Peyer's patch (tissue), 4 donors: ENCODE data around the gene ABTB1.

ENCODE experiments used
- CTCF ChIP-seq, 6 experiments: fragments of 450-650 bp in 4 of 6; fragments of 200-600 bp in 2 of 6; sonication (generic) in 1 of 6; IDR thresholded peaks; one replicate each; pipeline ENCODE4 v1.5.1; 2017 to 2019; ENCODE audit warnings: antibody characterized with exemption in 6 of 6, mild to moderate bottlenecking in 3 of 6, moderate library complexity in 1 of 6
- POLR2A ChIP-seq, 2 donors: fragments of 450-650 bp; IDR thresholded peaks; one replicate each; pipeline ENCODE4 v1.5.1; 2017; ENCODE audit warnings: antibody characterized with exemption in 2 of 2, mild to moderate bottlenecking in 2 of 2, moderate library complexity in 2 of 2

DNA sequence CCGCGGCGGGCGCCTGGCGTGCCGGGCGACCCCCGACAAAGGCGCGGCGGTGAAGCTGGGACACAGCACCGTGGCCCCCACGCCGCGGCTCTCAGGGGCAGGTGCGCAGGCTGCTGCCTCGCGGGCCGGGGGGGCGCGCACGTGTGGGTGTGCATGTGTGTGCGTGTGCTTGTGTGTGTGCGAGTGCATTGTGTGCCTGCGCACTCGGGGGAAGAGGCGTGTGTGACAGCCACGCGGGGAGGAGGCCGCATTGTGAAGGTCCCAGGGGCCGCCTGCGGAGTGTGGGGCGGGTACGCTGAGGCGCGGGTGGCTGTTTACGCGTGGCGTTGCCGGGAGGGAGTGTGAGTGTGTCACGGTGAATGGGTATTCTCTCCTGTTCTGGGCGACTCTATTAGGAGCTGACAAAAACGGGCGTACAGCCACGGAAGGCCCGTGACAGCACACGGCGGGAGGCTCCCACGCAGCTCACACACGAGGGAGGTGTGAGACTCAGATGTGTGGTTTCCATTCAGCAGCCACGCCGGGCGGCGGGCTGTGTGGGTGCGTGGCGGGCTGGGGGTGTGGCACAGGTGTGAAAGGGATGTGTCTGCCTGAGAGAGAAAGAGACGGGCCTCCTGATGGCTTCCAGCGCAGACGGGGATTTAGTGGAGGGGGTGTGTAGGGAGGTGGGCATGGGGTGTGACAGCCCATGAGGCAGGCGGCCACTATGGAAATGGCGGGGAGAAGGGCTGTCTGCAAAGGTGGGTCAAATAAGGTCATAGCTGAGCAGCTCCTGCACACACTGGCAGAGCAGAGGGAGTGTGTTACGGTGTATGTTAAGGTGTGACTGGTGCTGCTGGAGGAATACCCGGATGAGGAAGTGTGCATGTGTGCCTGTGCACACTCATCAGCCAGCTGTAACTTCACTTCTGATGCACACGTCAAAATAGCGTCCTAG lies 43.0 kb upstream of the ABTB1 start:
- TF ChIP-seq CTCF (IDR thresholded peaks at IDR 0.05) (no peak), POLR2A (IDR thresholded peaks at IDR 0.05) (no peak)
